DMS153 treated with DMSO at 0.1 percent for 48 hours (cell line): Measurements from ENCODE around the gene RBM47.

ENCODE experiments used
- DNase-seq: peaks from one replicate; lab custom pipeline; 2025; ENCODE audit not compliant: unreplicated experiment; lab: John Stamatoyannopoulos, UW

RBM47 gene

DNA sequence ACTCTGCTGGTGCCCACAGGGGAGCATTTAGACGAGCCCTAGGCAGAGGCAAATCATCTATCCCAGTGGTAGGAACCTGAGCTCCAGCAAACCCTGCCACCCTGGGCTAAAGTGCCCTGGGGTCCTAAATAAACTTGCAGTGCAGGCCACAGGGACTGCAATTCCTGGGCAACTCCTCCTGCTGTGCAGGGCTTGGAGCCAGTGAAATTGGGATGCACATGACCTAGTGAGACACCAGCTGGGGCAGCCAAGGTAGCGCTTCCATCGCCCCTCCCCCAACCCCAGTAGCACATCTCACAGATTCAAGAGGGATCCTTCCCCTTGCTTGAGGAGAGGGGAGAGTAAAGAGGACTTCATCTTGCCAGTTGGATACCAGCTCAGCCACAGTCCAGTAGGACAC lies 250.4 kb downstream of the RBM47 start:
- no peak for DNase-seq

- no peak for DNase-seq
Measured at GRCh38 chr4:40378619-40379018, 251.0 kb downstream of the RBM47 start.

- no peak for DNase-seq
Measured at GRCh38 chr4:40377512-40378365, 251.9 kb downstream of the RBM47 start.

GRCh38 chr4:40375620-40376019 lies 254.0 kb downstream of the RBM47 start:
- no peak for DNase-seq

- no peak for DNase-seq
Measured at GRCh38 chr4:40375095-40375494, 254.6 kb downstream of the RBM47 start.

GRCh38 chr4:40373636-40374035 lies 256.0 kb downstream of the RBM47 start:
- no peak for DNase-seq
